SIG-M5 treated with dmso at 0.1 percent for 504 hours (cell line): Measurements from ENCODE around the gene SMIM36.
"Not testable (repeated sequence)": the region's sequence is repeated elsewhere in the genome, so short reads cannot be mapped to it uniquely, and the experiment has no call there.

ENCODE experiments used
- DNase-seq: peaks from one replicate; lab custom pipeline; 2025; ENCODE audit not compliant: unreplicated experiment; lab: John Stamatoyannopoulos, UW

SMIM36 gene

DNA sequence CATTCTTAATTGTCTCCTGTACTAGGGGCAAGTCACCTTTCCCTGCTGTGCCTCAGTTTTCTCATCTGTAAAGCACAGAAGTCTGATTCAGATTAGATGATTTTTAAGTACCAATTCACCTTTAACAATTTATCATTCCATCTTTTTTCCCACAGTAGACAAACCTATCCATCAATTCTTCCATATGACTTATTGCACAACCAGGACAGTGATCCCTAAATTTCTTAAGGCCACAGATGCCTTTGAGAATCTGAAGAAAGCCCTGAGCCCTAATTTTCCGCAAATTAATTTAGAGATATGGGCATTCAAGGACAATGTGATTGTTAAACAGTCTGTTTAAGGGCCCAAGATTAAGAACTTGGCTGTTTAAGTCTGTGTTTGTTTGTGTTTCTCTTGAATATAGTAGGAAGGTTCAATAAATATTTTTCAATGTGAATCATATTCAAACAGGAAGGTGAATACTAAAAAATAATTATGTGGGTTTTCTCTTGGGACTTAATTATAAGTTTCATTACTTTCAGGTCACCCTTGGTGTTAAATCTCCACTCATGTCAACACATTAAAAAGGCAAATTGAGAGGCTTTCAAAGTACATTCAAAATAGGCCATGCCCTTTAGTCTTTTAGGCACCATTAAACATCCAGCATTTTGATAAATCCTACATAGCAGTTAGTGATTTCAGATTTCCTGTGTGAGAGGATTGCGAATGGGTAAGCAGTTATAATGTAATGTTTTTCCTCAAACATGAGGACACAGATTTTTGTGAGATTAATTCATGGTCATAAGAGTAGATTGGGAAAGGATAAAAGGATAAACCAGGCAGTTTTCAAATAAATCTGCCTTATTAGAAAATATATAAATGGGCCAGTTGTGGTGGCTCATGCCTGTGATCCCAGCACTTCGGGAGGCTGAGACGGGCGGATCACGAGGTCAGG, 54.7 kb downstream of the SMIM36 start:
- DNase-seq: no peak

GRCh38 chr17:55454906-55455474, 56.3 kb downstream of the SMIM36 start:
- no peak for DNase-seq

- no peak for DNase-seq
These were observed 57.3 kb downstream of the SMIM36 start for GRCh38 chr17:55453839-55454557.

GRCh38 chr17:55452139-55452790, 59.0 kb downstream of the SMIM36 start:
- no peak for DNase-seq

GRCh38 chr17:55451758-55452138, 59.5 kb downstream of the SMIM36 start:
- DNase-seq: no peak

- DNase-seq: no peak
These were observed 60.0 kb downstream of the SMIM36 start for GRCh38 chr17:55451203-55451641.

GRCh38 chr17:55450232-55450825, 60.9 kb downstream of the SMIM36 start:
- DNase-seq: no peak

DNA sequence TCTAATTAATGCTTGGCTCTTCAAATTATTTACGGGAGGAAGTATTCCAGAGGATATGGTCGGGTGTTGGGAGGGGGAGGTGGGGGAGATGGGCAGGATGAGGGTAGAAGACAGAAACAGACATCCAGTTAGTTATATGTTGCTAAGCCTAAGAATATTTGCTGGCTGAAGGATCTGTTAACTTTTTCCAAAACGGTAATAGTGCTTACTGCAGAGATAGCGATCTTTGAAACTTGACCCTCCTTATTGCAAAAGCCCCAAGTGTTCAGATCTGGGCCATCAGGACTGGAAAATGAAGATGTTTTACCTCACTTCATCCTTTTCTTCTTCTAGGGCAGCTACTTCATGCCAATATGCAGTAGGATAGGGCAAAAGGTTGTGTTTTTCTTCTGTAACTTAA, 62.6 kb downstream of the SMIM36 start:
- no peak for DNase-seq

- no peak for DNase-seq
These were observed 64.6 kb downstream of the SMIM36 start for GRCh38 chr17:55446581-55447205.

GRCh38 chr17:55446004-55446403, 65.2 kb downstream of the SMIM36 start:
- DNase-seq: not testable (repeated sequence)

DNA sequence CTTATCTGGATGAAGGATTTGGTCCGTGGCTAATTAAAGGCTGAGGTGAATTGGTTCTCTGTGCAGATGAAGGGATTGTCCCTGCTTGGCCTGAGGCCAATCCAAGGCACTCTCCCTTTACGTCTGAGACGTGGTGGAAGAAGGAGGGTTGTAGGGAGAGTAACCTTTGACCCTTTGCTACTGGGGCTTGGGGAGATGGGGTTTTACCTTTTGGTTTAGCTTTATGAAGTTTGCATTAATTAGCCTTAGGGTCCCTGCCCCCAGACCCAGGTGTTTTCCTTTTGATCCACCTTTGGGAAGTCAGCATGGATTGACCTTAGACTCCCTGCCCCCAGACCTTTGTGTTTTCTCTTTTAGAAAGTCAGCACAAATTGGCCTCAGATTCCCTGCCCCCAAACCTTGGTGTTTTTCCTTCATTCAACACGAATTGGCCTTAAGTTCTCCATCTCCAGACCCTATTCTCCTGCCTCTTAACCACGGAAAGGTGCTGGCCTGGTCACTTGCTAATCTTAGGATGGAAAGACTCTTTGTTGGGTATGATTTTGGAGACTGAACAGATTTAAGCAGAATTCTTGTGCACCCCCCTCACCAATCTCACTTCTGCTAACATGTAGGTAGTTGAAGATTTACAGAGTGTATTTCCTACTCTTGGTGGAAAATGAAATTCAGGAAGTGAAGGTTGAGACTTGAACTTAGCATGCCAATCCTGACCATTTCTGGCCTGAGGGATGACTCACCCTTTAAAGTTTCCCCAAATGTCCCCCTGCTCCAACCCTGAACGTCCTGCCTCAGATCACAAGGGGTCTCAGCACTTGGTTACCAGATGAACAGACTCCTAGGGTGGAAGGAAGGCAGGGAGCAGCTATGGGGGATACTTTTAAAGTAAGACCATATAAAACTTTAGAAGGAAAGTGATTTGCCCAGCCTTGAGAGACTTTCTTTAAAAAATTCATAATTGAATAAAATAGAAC, 66.5 kb downstream of the SMIM36 start:
- peak; percentile 35 for DNase-seq

DNA sequence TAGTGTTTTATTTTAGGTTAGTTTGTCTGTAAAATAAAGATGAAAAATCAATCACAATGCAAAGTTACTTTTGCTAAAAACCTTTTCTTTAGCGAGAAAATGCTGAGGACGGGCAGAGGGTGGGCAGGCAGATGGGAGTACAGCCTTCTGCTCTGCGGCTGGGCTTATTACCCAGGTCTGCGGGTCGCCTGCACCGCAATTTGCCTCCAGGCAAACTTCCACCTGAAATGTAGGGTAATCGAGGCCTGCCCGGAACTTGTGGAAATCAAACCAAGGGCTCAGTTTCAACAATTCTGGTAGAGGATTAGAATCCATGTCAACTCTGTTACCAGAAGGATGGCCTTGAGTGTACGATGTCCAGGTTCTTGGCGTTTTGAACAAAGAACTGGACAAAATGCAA, 67.3 kb downstream of the SMIM36 start:
- DNase-seq: no peak

DNA sequence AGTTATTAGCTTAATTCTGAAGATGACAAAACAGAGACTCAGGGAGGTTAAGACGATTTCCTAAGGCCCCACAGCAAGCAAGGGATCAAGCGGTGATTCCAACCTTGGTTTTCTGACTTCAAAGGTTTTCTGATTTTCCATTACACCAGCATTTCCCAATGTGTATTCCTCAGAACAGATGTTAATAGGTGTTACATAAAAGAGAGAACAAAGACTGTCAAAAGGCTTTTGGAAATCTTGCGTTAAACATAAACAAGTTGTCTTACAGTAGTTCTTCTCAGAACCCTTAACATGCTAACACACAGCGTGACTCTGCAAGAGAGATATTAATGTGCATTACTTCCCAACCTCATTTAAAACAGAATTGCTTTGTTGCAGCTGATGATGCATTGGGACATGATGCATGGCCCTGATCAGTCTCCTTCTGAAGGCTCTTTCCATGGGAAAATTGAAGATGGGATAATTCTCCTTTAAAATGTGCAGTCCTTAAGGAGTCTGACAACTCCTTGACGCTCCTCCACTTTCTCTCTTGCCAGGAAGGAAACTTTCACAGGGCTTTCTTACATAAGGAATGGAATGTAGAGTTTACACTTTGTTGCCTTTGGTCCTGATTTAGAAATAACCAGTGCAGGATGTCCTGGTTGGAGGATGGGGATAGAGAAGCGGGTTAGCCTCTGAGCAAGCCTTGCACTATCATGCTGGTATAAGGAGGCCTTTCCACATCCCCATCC, 68.1 kb downstream of the SMIM36 start:
- no peak for DNase-seq

DNA sequence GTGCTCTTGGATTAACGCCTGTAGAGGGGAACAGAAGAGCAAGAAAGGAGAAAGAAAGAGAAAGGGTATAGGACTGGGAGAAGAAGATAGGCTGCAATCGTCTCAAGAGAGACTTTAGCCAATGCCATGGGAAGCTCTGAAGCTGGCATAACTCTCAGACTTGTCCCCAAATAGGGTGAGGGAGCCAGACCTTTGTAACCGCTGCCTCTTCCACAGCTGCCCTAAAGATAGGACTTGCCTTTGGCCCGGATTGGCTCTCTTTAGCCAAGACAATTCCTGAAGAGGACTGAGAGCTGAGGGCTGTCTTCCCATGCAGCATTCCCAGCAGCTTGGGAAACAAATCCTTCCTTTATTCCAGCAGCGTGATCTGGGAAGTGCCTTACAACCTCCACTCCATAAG, 68.8 kb downstream of the SMIM36 start:
- DNase-seq: no peak

DNA sequence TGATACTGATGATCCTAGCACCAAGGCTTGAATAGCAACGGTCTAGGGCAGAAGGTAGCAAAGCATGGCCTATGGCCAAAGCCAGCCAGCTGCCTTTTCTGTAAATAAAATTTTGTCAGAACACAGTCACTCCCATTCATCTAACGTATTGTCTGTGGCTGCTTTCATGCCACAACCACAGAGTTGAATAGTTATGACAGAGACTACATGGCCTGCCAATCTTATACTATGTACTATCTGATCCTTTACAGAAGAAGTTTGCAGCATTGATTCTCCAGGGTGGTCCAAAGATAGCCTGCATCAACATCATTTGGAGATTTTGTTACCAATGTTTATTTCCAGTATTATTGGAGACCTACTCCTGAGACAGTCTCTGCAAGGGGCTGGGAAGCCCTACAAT, 69.7 kb downstream of the SMIM36 start:
- DNase-seq: no peak

DNA sequence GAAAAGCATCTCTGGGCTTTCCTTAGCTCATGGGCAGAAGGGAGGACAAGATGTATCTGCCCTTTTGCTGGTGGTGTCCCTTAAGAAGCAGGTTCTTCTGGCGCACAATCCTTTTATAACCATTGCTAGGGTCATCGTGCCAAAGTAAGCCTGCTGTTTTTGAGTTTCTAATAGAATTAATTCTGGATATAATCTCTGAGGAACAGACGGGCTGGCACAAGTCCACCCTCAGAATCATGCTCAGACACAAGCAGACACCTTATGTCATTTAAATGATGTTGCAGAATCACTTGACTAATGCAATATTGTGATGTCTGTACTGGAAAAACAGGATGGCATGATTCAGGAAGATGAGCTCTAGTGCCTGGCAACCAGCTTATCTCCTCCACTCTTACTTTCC, 70.9 kb downstream of the SMIM36 start:
- no peak for DNase-seq

DNA sequence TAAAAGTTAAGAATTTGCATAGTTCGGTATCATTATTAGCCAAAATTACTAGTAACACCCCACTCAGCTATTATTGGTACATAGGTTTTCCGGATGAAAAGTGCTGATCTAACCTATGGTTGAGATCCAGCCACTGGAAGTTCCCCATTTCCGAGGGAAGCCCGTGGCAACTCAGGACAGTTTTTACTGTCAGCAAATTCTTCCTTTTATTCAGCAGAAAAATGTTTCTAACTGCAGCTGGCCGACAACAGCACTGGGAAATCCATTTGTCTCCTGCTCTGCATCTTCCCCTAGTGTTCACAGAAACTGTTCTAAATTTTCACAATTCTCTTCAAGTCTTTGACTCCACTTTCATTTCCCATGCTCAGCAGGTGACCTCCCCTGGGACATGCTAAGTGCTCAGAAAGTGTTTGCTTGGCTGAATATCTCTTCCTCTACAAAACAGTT, 74.1 kb downstream of the SMIM36 start:
- no peak for DNase-seq
